GM18502 (cell line): Measurements from ENCODE around the gene ERMARD.
A peak's percentile ranks its signal among the peaks of the same experiment; 100 is the strongest.

Experiments used
- ATAC-seq: cut with Tn5 transposase; IDR thresholded peaks from one replicate; pipeline ENCODE4 v1.9.1; 2021; ENCODE audit warnings: mild to moderate bottlenecking; ENCODE audit not compliant: unreplicated experiment, poor library complexity

Gene ERMARD

GRCh38 chr6:169780571-169781091 is 29.2 kb downstream of the ERMARD start:
- no peak for ATAC-seq

GRCh38 chr6:169782966-169783365 is 31.5 kb downstream of the ERMARD start:
- ATAC-seq: no peak

- no peak for ATAC-seq
These were observed 32.0 kb downstream of the ERMARD start for GRCh38 chr6:169783401-169783800.

- ATAC-seq: no peak
These were observed 32.8 kb downstream of the ERMARD start for GRCh38 chr6:169783971-169784820.

- no peak for ATAC-seq
These were observed 33.5 kb downstream of the ERMARD start for GRCh38 chr6:169784821-169785340.

- no peak for ATAC-seq
These were observed 34.1 kb downstream of the ERMARD start for GRCh38 chr6:169785566-169785965.

- ATAC-seq: no peak
These were observed 34.9 kb downstream of the ERMARD start for GRCh38 chr6:169786349-169786748.

GRCh38 chr6:169787797-169788196 is 36.4 kb downstream of the ERMARD start:
- no peak for ATAC-seq

GRCh38 chr6:169788809-169789145 is 37.4 kb downstream of the ERMARD start:
- no peak for ATAC-seq

GRCh38 chr6:169789146-169789943 is 37.9 kb downstream of the ERMARD start:
- ATAC-seq: no peak

GRCh38 chr6:169789944-169790927 is 38.8 kb downstream of the ERMARD start:
- peak; percentile 96 for ATAC-seq

GRCh38 chr6:169791721-169792131 is 40.3 kb downstream of the ERMARD start:
- no peak for ATAC-seq

GRCh38 chr6:169792306-169793015 is 41.0 kb downstream of the ERMARD start:
- no peak for ATAC-seq

- ATAC-seq: no peak
These were observed 42.0 kb downstream of the ERMARD start for GRCh38 chr6:169793408-169793807.

GRCh38 chr6:169794317-169795055 is 43.1 kb downstream of the ERMARD start:
- ATAC-seq: no peak

GRCh38 chr6:169795196-169795595 is 43.8 kb downstream of the ERMARD start:
- ATAC-seq: no peak

GRCh38 chr6:169798764-169799473 is 47.5 kb downstream of the ERMARD start:
- ATAC-seq: no peak

- ATAC-seq: no peak
These were observed 48.1 kb downstream of the ERMARD start for GRCh38 chr6:169799474-169799926.
